Smooth muscle cell (in vitro differentiated cells): Measurements from ENCODE around the gene RBM3. TPM values are rescaled to one million over a fixed set of nuclear protein-coding genes. Genes with fewer than 3 reads are reported as not detected.

Experiments
- DNase-seq: peaks from one replicate; lab custom pipeline; 2025; ENCODE audit not compliant: unreplicated experiment; lab: John Stamatoyannopoulos, UW
- H2AFZ ChIP-seq: fragments of 200-600 bp; sonication (generic); 2 replicates; pipeline ENCODE4 v1.6.0; 2016; ENCODE audit warnings: antibody characterized with exemption, low read depth, mild to moderate bottlenecking
- H3F3A ChIP-seq: fragments of 200-600 bp; sonication (generic); 2 replicates; pipeline ENCODE4 v1.6.0; 2017; ENCODE audit warnings: antibody characterized with exemption, low read depth
- H3K27ac ChIP-seq: fragments of 200-600 bp; sonication (generic); 2 replicates; pipeline ENCODE4 v1.5.1; 2016; ENCODE audit warnings: low read depth, mild to moderate bottlenecking
- H3K27me3 ChIP-seq: fragments of 200-600 bp; sonication (generic); 2 replicates; pipeline ENCODE4 v1.6.1; 2016; ENCODE audit warnings: low read depth, mild to moderate bottlenecking
- H3K36me3 ChIP-seq: fragments of 200-600 bp; sonication (generic); 2 replicates; pipeline ENCODE4 v1.5.1; 2016; ENCODE audit warnings: low read depth
- H3K4me1 ChIP-seq: fragments of 200-600 bp; sonication (generic); 2 replicates; pipeline ENCODE4 v1.5.1; 2016; ENCODE audit warnings: low read depth
- H3K4me2 ChIP-seq: fragments of 200-600 bp; sonication (generic); 2 replicates; pipeline ENCODE4 v1.6.0; 2016; ENCODE audit warnings: mild to moderate bottlenecking
- H3K4me3 ChIP-seq: fragments of 200-600 bp; sonication (generic); 2 replicates; pipeline ENCODE4 v1.5.1; 2016; ENCODE audit warnings: mild to moderate bottlenecking
- H3K79me2 ChIP-seq: fragments of 200-600 bp; sonication (generic); 2 replicates; pipeline ENCODE4 v1.6.0; 2016; ENCODE audit warnings: low read depth, mild to moderate bottlenecking
- H3K9ac ChIP-seq: fragments of 200-600 bp; sonication (generic); 2 replicates; pipeline ENCODE4 v1.6.0; 2016; ENCODE audit warnings: low read depth
- H3K9me3 ChIP-seq: fragments of 200-600 bp; sonication (generic); replicated peaks from 2 replicates; pipeline ENCODE4 v1.5.1; 2016; ENCODE audit warnings: low read depth
- H4K20me1 ChIP-seq: fragments of 200-600 bp; sonication (generic); 2 replicates; pipeline ENCODE4 v1.6.0; 2016; ENCODE audit warnings: low read depth
- CTCF ChIP-seq: fragments of 200-600 bp; sonication (generic); IDR thresholded peaks from 2 replicates; pipeline ENCODE4 v1.5.1; 2017; ENCODE audit warnings: borderline replicate concordance, mild to moderate bottlenecking, antibody characterized with exemption; ENCODE audit not compliant: insufficient read depth, poor library complexity, severe bottlenecking
- WGBS: methylation state at CpG from one replicate; pipeline ENCODE4 v1.1.7; 2016; ENCODE audit warnings: low lambda C conversion rate; 5-methylcytosine and 5-hydroxymethylcytosine counted together
- polyA plus RNA-seq: library from polyadenylated mRNA; unstranded; fragments of >200 nt; fragmentation: Nextera tagmentation; extraction: Ambion mirVana; gene quantifications from 2 replicates; pipeline ENCODE4 v1.2.1, GENCODE V29; 2016
- total RNA-seq: library from RNA; depleted of rRNA; stranded (reverse); fragments of >200 nt; gene quantifications from 2 replicates; pipeline ENCODE4 v1.2.3, GENCODE V29; 2014

The RBM3 gene
- total and polyA plus RNA-seq, 2 experiments from 2014 or later, result 110 to 111 TPM

GRCh38 chrX:48532161-48532560, 42.1 kb upstream of the RBM3 start:
- no peaks in the 10 kb centered on the region for H3K9me3 ChIP-seq
- H3K9ac ChIP-seq, result no peak overlapping the region

GRCh38 chrX:48533165-48533564, 41.1 kb upstream of the RBM3 start:
- Histone ChIP-seq H3K36me3 (no peaks in the 10 kb centered on the region), H3K4me2 (no peak overlapping the region), H3F3A (no peaks in the 10 kb centered on the region), H3K27ac (no peak overlapping the region), H4K20me1 (no peaks in the 10 kb centered on the region), H3K9me3 (no peaks in the 10 kb centered on the region), H3K79me2 (no peaks in the 10 kb centered on the region), H3K4me1 (no peaks in the 10 kb centered on the region), H3K9ac (no peak overlapping the region), H2AFZ (no peak overlapping the region), H3K27me3 (no peaks in the 10 kb centered on the region), H3K4me3 (no peak overlapping the region)
- 91% methylated on average over 3 of the region's 3 CpGs for WGBS
- no peak for DNase-seq
- no peak for TF ChIP-seq CTCF

More at GRCh38 chrX:48532161-48532560, 42.1 kb upstream of the RBM3 start:
- Histone ChIP-seq H4K20me1 (no peaks in the 10 kb centered on the region), H3K4me1 (no peaks in the 10 kb centered on the region), H3K79me2 (no peaks in the 10 kb centered on the region), H2AFZ (no peak overlapping the region), H3F3A (no peaks in the 10 kb centered on the region), H3K4me3 (no peak overlapping the region), H3K27me3 (no peaks in the 10 kb centered on the region), H3K27ac (peak overlapping the region; percentile 49), H3K36me3 (no peaks in the 10 kb centered on the region), H3K4me2 (no peak overlapping the region)
- WGBS, result 74% methylated on average over 1 of the region's 1 CpG
- DNase-seq, result no peak
- no peak for TF ChIP-seq CTCF

- no peak overlapping the region for H3K4me2 ChIP-seq
- 88% methylated on average over 23 of the region's 23 CpGs for WGBS
- H2AFZ ChIP-seq, result no peak overlapping the region
Observed at GRCh38 chrX:48538641-48539344, 35.5 kb upstream of the RBM3 start.

More at GRCh38 chrX:48538641-48539344, 35.5 kb upstream of the RBM3 start:
- Histone ChIP-seq H3K79me2 (no peaks in the 10 kb centered on the region), H4K20me1 (no peaks in the 10 kb centered on the region), H3F3A (no peaks in the 10 kb centered on the region), H3K4me1 (no peaks in the 10 kb centered on the region), H3K36me3 (no peaks in the 10 kb centered on the region), H3K9me3 (no peaks in the 10 kb centered on the region), H3K4me3 (peak overlapping the region; percentile 66), H3K27me3 (no peaks in the 10 kb centered on the region), H3K9ac (peak overlapping the region; percentile 82), H3K27ac (peak overlapping the region; percentile 77)
- TF ChIP-seq CTCF, result no peak
- no peak for DNase-seq
